NCI-H524 (cell line): ENCODE measurements around the gene CEP128.
"Not testable (repeated sequence)": the region's sequence is repeated elsewhere in the genome, so short reads cannot be mapped to it uniquely, and the experiment has no call there.

Experiments
- DNase-seq, 2 experiments: peaks; one replicate each; lab custom pipeline; 2025; lab: John Stamatoyannopoulos, UW

CEP128 gene

DNA sequence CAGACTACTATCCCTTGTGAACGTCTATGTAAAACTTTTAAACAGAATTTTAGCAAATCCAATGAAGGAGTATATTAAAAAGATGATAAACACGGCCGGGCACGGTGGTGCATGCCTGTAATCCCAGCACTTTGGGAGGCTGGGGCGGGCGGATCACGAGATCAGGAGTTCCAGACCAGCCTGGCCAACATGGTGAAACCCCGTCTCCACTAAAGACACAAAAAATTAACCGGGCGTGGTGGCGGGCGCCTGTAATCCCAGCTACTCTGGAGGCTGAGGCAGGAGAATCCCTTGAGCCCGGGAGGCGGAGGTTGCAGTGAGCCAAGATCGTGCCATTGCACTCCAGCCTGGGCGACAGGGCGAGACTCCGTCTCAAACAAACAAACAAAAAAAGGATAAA lies 11.7 kb upstream of the CEP128 start:
- not testable (repeated sequence) for DNase-seq

DNA sequence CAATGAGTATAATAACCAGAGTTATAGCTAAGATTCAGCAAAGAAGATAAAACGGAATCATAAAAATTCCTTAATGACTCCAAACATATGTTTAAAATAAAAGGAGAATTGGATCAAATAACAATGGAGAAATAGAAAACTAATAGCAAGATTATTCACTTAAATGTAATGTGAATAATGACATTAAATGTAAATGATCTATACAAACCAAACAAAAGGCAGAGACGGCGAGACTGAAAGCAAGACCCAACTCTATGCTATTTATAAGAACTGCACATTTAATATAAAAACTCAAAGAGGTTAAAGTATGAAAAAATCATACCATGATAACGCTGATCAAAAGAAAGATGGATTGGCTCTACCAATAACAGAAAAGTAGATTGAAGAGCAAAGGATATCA lies 10.0 kb upstream of the CEP128 start:
- DNase-seq: no peak

DNA sequence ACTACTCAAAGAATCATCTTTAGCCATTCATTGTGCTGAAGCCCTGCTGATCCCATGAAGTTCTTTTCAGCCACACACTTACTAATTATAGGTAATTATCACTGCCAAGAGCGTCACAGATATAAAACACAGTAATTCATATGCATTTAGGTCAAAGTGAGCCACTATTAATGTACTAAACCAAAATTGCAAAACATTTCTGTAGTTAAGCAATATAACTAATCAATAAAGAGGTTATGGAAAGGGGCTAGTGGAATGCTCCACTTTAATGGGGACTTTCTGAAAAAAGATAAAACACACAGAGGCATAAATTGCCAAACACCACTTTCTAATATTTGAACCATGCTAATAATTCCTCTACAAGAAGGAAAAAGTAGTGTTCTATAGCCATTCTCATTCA lies 6.8 kb upstream of the CEP128 start:
- DNase-seq: no peak

DNA sequence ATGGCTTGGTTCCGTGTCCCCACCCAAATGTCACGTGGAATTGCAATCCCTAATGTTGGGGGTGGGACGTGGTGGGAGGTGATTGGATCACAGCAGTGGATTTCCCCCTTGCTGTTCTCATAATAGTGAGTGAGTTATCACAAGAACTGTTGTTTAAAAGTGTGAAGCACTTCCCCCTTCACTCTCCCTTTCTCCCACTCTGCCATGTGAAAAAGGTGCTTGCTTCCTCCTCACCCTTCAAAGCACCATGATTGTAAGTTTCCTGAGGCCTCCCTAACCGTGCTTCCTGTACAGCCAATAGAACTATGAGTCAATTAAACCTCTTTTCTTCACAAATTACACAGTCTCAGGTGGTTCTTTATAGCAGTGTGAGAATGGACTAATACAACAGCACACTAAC lies 5.3 kb upstream of the CEP128 start:
- DNase-seq: no peak

DNA sequence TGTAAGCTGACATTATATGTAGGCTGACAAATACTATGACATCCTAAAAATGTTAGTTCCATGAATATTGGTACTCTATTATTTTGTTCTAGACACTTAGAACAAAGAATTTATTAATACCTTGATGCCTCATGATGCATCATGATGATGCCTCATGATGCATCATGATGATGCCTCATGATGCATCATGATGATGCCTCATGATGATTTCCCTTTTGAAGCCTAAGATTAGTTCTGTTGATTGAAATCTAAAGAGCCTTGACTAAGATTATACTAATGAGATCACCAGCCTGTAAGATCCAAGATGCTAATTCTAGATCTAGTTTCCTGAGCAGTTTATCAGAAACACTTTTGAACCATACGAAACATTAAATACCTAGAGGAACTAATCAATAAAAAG lies 4.6 kb upstream of the CEP128 start:
- no peak for DNase-seq

DNA sequence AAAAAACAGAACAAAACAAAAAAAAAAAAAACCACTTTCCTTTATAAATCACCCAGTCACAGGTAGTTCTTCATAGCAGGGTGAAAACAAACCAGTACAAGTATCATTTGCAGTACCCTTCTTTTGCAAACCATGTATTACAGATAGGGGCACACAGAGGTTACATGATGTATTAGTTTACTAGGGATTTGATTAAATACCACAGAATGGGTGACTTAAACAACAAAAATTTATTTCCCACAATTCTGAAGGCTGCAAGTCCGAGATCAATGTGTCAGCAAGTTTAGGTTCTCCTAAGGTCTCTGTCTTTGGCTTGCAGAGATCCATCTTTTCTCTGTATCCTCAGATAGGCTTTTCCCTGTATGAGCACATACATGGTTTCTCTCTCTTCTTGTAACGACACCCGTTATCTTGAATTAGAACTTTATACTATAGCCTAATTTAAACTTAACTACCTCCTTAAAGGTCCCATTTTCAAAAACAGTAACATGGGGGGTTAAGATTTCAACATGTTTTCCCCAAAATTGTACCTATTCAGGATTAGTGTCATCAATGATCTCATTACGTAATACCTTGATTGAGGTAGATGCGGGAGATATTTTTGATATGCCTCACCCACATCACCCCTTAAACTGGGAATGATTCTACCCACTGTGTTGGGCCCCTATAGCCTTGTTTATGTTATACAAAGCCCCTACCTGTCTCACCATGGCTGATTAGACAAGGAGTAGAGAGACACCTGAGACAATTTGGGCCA lies 3.5 kb upstream of the CEP128 start:
- DNase-seq: no peak

DNA sequence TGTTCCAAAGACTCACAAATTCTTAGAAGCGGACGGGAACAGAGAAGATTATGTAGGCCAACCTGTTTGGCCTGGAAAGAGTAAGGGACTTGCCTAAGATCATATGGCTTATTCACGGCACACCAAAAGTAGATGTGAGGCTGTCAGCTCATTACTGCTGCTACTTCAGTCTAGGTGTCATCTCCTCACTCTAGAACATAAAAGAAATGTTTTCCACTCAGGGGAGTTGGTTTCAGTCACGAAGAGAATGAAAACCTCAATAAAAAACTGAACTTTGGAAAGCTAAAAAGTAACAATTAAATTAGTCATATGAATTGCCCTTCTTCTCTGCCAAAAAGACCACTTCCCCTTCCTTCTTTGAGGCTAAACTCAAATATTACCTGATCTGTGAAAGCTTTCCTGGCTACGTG lies 658 bp upstream of the CEP128 start:
- peak in 1 of 2 experiments; percentile 52 for DNase-seq

DNA sequence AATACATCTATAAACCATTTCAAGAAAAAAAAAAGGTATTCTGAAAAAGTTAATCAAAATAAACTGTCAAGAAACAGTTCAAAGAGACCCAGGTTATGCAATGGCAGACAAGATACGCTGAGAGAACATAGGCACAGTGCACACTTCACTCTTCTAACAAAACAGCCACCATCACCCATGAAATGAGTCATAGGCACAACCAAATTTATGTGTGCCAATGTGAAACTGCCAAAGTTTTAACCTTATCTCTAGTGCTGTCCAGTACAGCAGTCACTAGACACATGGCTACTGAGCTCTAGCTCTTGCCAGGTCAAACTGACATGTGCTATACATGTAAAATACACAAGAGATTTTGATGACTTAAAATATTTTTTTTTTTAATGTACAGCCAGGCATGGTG lies 1.4 kb downstream of the CEP128 start:
- no peak for DNase-seq

DNA sequence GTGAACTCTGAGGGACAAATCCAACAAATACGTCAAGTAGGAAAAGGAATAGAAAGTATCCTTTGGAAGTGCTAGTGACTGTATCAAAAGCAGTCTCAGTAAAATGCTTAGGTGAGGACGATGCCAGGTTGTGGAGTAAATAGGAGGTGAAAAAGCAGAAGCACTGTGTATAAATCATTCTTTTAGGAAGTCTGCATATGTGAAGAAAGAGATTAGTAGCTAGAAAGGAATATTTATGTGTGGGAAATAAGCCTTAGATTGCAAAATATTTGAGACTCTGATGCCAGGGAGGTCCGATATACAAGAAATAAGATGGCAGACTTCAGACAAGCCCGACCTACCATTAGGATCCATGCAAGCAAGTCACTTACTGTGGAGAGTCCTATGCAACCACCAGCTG lies 7.9 kb downstream of the CEP128 start:
- DNase-seq: no peak

DNA sequence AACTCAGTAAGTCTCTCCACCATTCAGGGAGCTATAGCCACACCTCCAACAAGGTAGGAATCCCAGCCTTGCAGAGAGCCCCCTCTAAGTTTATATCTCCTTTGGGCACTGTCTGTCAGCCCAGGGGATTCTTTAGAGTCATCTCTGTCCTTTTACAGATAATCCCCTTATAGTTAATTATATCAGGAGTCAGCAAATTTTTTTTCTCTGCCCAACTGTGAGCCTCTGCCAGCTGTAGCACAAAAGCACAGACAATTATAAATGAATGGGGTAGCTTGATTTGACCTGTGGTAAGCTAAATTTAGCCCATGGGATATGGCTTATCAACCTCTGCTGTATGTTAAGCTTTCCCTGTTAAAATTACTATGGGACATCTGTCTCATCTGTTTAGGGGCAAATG lies 8.3 kb downstream of the CEP128 start:
- DNase-seq: peak; percentile 83 to 94

DNA sequence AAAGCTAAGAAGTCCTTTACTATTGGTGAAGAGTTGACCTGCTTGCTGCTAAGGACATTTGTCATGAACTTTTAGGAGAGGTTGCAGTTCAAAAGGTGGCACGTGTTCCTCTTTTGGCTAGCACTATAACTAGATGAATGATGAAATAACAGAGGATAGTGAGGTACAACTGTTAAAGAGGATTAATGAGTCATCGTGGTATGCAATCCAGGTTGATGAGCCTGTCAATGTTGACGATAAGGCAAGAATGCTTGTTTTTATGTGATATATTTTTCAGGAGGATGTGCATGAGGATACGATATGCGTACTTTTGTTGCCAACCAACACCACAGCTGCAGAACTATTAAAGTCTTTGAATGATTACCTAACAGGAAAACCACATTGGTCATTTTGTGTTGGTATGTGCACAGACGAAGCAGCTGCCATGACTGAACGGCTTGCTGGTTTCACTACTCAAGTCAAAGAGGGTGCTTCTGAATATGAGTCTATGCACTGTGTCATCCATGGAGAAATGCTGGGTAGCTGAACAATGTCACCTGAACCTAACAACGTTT lies 10.6 kb downstream of the CEP128 start:
- DNase-seq: no peak

DNA sequence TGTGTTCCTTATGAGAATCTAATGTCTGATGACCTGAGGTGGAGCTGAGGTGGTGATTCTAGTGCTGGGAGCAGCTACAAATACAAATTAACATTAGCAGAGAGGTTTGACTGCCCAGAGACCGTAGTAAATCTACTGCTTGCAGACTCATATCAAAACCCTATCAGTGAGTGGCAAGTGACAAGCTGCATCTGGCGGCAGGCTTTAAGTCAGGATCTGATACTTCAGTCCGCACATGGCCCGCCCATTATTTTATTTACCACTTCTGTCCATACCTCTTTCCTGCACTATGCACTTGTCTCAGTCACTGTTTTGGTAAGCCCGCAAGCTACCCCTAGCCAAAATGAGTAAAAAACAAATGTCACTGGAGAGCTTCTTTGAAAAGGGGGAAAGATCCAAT lies 11.4 kb downstream of the CEP128 start:
- DNase-seq: no peak

DNA sequence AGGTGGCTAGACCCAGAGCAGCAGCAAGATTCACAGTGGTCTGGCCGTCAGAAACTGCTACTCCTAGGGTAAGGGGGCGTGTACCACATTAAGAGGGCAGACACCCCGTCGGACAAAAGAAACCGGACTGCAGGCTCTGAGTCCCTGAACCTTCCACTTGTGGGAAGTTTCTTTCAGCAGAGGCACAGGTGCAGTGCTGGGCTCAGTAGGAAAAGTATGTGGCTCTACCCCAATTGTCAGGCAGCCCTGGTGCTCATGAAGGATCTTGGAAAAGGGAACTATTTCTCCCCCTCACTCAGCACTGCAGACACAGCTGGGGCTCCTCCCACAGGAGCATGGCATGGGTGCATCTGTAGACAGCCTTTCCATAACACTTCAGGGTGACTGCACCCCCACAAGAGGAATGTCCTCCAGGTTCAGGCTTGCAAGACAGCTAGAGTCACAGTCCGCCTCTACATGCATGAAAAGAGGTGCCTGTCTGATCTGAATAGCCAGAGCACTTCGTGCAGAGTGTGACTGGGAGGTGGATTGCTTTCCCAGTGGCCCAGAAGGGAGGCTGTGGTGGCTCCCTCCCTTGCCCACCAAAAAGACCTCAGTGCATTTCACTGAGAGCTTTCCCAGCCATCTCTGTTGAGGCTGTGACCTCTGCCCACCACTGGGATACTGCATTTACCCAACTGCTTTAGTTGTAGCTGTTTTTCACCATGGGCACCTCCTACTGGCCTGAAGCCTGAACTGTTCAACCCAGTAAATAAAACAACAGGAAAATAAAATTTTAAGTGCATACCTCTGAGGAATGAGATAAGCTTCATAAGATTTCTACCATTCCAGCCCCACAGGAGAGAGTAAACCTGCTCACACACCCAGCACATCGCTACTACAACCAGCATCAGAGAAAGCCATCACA lies 14.2 kb downstream of the CEP128 start:
- DNase-seq: no peak

DNA sequence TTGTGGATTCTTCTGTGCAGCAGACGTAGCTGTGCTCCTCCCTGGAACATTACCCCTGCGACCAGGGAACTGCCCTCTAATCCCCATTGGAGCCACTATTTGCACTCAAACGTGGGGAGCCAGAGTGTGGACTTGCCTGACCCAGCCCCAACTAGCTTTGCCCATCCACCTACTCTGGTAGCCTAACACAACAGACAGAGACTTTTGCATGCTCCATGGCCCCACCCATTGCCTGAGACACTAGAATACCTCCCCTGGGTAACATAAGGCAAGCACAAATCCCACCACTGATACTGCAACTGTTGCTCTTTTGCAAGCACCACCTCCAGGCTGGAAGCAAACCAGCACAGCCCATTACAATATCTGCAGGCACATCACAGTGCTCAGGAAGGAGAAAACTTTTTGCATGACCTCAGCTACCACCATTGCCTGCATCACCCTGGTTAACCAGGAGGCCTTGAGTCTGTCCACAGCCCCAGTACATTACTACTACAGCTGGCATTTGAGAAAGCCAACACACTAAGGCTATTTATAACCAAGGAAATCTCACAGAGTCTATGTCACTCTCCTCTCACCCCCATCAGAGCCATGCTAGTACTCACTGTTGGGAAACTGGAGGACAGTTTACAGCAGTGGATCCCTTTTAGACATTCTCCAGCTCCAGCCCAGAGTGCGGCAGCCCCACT lies 15.0 kb downstream of the CEP128 start:
- no peak for DNase-seq

DNA sequence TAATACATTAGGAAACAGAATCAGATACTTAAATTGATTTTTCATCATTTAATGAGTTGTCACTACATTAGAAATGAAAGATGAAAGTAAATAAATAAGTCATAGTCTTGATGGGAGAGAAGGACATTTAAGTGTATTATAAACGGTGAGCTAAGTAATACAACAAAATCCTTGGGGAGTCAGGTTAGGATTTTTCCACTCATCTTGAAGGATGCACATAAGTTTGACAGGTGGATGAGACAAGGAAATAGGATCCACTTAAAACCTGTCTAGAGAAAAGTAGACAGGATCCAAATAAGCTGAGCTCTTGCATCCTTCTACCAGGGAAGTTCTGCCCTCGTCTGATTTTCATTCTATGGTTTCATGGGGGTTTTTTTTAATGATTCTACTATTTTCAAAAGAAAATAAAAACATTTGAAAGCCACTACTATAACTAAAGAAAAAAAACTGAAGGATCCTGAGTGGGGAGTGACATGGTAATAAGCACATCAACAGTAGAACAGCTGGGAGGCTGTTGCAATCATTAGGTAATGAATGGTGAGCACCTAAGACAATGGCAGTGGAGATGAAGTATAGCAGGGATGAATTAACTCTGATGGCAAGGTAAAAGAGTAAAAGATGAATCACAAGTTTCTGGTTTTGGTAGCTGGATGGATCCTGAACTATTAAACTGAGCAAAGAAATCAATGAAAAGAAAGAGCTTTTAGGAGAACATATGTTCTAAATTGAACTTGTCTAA lies 17.0 kb downstream of the CEP128 start:
- peak in 1 of 2 experiments; percentile 59 for DNase-seq

DNA sequence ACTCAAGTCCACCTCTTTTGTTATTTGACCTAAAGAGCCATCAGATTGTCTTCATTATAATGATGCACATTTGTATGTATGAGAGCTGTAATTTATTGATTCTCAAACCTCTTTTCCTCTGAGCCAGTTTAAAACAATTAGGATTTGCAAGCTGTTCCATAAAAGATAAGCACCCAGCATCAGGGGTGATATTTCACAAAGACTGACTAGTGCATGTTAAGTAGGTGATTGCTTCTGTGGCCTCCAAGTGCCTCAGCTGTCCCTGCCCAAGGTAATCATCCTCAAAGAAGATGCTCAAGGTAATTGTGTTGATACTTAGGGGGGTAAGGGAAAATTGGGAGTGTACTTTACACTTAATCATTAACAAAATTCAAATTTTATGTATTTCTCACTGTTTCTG lies 18.2 kb downstream of the CEP128 start:
- DNase-seq: peak; percentile 92 to 99

DNA sequence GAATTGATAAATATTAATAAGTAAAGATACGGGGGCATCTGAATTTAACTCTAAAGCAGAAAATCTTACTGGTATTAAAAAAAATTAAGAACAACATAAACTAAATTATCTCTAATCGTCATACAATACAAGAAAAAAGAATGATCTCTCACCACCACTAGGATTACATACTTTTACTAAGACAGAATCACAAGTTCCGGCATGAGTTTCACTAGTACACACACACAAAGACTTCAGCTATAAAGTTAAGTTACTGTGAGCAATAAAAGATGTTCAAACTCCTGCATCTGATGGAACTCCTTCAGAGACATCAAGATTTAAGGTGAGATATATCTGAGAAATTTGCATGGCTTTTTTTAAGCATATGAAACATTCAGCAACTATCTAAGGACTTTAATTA lies 21.9 kb downstream of the CEP128 start:
- DNase-seq: no peak

DNA sequence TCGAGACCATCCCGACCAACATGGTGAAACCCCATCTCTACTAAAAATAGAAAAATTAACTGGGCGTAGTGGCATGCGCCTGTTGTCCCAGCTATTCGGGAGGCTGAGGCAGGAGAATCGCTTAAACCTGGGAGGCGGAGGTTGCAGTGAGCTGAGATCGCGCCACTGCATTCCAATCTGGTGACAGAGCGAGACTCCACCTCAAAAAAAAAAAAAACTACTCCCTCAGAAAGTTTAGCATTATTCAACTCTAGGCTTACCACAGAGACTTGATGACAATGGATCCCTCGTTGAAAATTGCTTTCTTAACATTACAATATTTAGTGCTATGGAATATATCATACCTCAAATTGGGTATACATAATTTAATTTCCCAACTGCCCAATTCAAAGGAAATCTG lies 29.5 kb downstream of the CEP128 start:
- DNase-seq: not testable (repeated sequence)

DNA sequence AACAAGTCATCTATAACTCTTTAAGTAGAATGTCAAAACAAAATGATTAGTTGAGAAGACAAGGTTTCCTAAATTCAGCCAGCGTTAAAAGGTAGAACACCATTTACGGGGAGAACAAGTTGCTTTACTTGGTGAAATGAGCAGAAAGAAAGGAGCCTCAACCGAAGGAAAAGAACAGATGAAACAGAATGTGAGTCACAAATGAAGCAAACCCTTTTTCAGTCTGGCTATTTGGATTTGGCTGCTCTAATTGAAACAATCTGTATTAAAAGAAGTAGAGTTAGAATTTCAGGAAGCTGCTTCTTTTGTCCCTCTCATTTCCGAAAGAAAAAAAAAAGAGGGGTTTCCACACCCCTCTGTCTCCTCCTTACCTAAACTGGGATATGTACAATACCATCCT lies 34.6 kb downstream of the CEP128 start:
- DNase-seq: no peak

DNA sequence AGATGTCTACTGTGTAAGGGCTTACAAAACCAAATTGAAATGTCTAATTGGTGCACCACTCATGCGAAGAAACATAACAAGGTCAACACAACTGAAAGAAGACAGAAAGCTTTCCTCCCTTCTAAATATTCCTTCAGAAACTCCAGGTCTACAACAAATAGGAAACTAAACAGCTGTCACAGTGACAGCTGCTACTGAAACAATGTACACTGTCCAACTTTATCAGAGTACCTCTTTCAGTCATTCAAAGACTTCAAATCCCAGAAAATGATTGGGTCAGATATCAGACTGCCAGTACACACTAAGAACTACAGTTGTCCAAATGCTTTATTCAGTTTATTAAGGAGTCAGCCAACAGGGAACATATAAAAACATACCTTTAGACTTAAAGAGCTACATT lies 35.2 kb downstream of the CEP128 start:
- DNase-seq: peak in 1 of 2 experiments; percentile 28

DNA sequence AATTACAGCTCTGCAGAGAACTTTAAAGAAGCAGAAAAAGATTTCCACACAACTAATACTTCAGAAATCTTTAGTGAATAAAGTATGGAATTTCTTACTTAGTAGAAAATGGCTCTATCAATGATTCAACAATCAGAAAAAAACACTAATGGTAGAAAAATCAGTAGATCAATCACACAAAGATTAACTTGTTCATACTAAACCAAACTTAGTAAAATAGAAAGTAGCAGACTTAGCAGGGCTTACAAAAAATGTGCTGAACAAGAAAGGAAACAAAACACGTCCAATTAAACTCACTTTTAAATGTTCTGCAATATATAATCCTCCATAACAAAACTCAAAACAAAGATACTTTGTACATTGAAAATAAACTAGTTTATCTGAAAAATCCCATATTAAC lies 38.9 kb downstream of the CEP128 start:
- DNase-seq: no peak

DNA sequence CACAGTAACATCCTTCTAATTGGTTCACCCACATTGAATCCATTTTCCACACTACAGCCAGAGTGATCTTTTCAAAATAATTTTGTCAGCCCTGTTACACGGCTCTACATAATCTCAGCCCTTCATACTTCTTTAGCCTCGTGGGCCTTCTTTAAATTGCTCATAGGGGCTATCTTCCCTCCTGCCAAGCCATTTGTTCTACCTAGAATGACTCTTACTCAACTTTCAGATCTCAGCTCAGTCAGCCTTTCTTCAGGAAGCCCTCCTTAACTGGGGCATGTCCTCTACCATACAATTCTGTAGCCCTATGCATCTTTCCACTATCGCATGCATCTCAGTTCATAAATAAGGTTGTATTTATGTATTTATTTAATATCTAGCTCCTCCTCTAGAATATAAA lies 39.7 kb downstream of the CEP128 start:
- DNase-seq: no peak
